Right lobe of liver (tissue), 6 donors: ENCODE data around the gene PHLDB3. TPM values are rescaled to one million over a fixed set of nuclear protein-coding genes. Genes with fewer than 3 reads are reported as not detected.

Source experiments
- ATAC-seq, 4 donors: fragments of 200-7000 bp; cut with Tn5 transposase; one replicate each; pipeline ENCODE4 v1.9.1; 2020; ENCODE audit warnings: mild to moderate bottlenecking in 4 of 4, moderate library complexity in 4 of 4
- DNase-seq, 3 donors: peaks; one replicate each; pipeline ENCODE4 v3.0.0-alpha.2; 2020
- H3K27ac ChIP-seq, 3 donors: fragments of 200-600 bp; one replicate each; pipeline ENCODE4 v1.8.0; 2022
- H3K27me3 ChIP-seq, 2 donors: fragments of 200-600 bp; one replicate each; pipeline ENCODE4 v1.8.0; 2022
- H3K36me3 ChIP-seq, 4 donors: fragments of 200-600 bp; sonication (generic) in 1 of 4; one replicate each; pipeline versions ENCODE4 v1.5.1 to v1.8.0; 2017 to 2022; ENCODE audit warnings: control low read depth in 1 of 4
- H3K4me1 ChIP-seq, 4 donors: fragments of 200-600 bp; sonication (generic) in 1 of 4; one replicate each; pipeline versions ENCODE4 v1.5.1 to v1.8.0; 2017 to 2022; ENCODE audit warnings: control low read depth in 1 of 4
- H3K4me3 ChIP-seq, 3 donors: fragments of 200-600 bp; one replicate each; pipeline ENCODE4 v1.8.0; 2022
- H3K9me3 ChIP-seq, 4 donors: fragments of 200-600 bp; sonication (generic) in 1 of 4; one replicate each; pipeline versions ENCODE4 v1.5.1 to v1.8.0; 2017 to 2022; ENCODE audit warnings: control low read depth in 1 of 4
- POLR2A ChIP-seq: fragments of 450-650 bp; IDR thresholded peaks from one replicate; pipeline ENCODE4 v1.6.1; 2017; ENCODE audit warnings: antibody characterized with exemption, mild to moderate bottlenecking
- WGBS: methylation state at CpG from one replicate; pipeline ENCODE4 v1.1.6; 2018; ENCODE audit warnings: low coverage, low lambda C conversion rate; ENCODE audit not compliant: insufficient coverage; ENCODE audit errors: missing lambda C conversion rate; 5-methylcytosine and 5-hydroxymethylcytosine counted together
- intact Hi-C, 2 donors: fragments of 100-400 bp; cut with DNase I; formaldehyde crosslinking; loops; one replicate each; pipeline versions ENCODE4 v1.11.2 to v1.14.1; 2022
- total RNA-seq, 6 experiments: library from RNA; depleted of rRNA in 2 of 6; stranded (reverse); fragments of >200 nt in 2 of 6; fragmentation: NEBNext Ultra II Directional in 3 of 6; extraction: Animal tissue kit (Norgen Biotek cat#: 25700) in 3 of 6; gene quantifications; one replicate each; pipeline versions ENCODE4 v1.1.0 to v1.2.4, GENCODE V29; 2016 to 2023
- TF ChIP-seq, protein P1 (sequence below), 4 donors: fragments of 200-600 bp in 3 of 4; fragments of 450-650 bp in 1 of 4; IDR thresholded peaks; one replicate each; pipeline versions ENCODE4 v1.5.1 to v1.8.0; 2016 to 2022; ENCODE audit warnings: antibody characterized with exemption in 4 of 4, mild to moderate bottlenecking in 2 of 4
- donor health status: DM: no; HTN: yes; CAD: no.
- donor health status: DM: no; HTN: no; CAD: no.
- donor health status: DM: no; HTN: no; CAD: no.
- donor health status: DM: no; HTN: yes; CAD: no.
- donor health status: DM: no; HTN: yes; CAD: no.

Gene PHLDB3
- total RNA-seq, 6 experiments from 2014 or later, result 9.6 to 15.0 (median 11.1) TPM

DNA sequence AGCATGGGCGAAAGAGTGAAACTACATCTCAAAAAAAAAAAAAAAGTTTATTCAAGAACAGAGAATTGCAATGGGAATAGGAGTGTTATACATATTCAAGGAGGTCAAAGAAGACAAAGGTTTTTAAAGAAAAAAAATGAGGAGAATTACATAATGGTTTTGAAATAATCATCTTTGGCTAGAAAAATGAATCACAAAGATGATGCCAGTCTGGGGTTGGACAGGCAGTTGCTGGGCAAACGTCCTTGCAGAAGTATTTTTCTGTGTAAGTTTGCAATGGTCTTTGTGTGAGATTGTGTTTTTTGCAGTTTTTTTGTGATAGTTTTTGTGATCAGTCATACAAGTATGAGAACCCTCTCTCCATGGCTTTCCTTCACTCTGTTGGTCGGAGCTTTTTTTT is 62.8 kb downstream of the PHLDB3 start:
- TF ChIP-seq, protein P1, sequence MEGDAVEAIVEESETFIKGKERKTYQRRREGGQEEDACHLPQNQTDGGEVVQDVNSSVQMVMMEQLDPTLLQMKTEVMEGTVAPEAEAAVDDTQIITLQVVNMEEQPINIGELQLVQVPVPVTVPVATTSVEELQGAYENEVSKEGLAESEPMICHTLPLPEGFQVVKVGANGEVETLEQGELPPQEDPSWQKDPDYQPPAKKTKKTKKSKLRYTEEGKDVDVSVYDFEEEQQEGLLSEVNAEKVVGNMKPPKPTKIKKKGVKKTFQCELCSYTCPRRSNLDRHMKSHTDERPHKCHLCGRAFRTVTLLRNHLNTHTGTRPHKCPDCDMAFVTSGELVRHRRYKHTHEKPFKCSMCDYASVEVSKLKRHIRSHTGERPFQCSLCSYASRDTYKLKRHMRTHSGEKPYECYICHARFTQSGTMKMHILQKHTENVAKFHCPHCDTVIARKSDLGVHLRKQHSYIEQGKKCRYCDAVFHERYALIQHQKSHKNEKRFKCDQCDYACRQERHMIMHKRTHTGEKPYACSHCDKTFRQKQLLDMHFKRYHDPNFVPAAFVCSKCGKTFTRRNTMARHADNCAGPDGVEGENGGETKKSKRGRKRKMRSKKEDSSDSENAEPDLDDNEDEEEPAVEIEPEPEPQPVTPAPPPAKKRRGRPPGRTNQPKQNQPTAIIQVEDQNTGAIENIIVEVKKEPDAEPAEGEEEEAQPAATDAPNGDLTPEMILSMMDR (IDR thresholded peaks at IDR 0.05), result no peak
- no peak for TF ChIP-seq POLR2A
- H3K4me1 ChIP-seq, result peaks cover 0 to 4% (median 0%) of the 10 kb centered on the region in 4 donors
- H3K36me3 ChIP-seq, result no peaks in the 10 kb centered on the region
- intact Hi-C loops, result loop anchor here in 1 of 2 donors (10.0 kb wide), 1 partner anchor 203 kb away; no protein-coding TSS in a partner anchor
- WGBS, result 36% methylated on average over 3 of the region's 3 CpGs
- no peak overlapping the region for H3K27ac ChIP-seq
- no peak overlapping the region for H3K4me3 ChIP-seq
- no peaks in the 10 kb centered on the region for H3K27me3 ChIP-seq
- no peaks in the 10 kb centered on the region for H3K9me3 ChIP-seq
- no peak for DNase-seq
- ATAC-seq, result no peak

DNA sequence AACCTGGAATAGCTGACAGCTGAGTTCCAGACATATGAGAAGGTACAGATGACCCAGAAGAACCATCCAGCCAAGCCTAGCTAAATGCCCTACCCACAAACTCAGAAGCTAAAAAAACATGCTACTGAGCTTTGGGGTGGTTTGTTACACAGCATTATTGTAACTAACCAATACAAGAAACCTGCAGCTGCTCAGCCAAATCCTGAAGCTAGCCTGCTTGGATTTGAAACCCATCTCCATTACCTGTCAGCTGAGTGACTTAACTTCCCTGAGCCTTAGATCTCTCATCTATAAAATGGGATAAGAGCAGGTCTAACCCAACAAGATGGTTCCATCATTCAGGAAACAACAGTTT is 64.9 kb downstream of the PHLDB3 start:
- ATAC-seq, result no peak

DNA sequence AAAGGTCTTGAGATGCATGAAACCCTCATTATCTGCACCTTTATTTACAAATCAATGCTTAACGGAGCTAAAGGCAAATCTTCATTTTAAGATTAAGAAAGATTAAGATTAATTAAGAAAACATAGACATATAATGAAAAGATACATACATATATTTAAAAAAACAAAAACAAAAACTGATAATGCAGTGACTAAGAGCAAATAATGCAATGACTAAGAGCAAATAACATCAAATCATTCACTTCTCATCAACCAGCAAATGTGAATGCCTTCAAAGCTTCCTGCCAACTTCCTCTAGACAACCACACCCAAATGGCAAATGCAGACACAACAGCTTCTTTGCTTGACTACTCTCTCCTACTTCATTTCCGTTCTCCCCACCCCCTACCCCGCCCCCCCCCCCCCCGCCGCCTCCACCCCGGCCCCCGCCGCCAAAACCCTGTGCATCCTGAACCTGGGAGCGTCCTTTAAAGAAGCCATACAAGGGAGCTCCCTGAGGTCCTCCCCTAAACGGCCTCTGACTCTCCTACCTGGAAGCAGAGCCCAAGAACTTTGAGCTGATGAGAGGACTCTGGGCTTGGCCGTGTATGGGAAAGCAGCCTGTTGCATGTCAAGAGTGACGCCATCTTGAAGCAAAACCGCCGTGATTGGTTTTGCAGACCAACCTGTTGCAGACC is 65.4 kb downstream of the PHLDB3 start:
- no peaks in the 10 kb centered on the region for H3K9me3 ChIP-seq
- peaks cover 0 to 4% (median 0%) of the 10 kb centered on the region in 4 donors for H3K4me1 ChIP-seq
- H3K36me3 ChIP-seq, result no peaks in the 10 kb centered on the region
- ATAC-seq, result no peak
- H3K27ac ChIP-seq, result no peak overlapping the region
- no peaks in the 10 kb centered on the region for H3K27me3 ChIP-seq
- WGBS, result 37% methylated on average over 10 of the region's 14 CpGs
- no peak for TF ChIP-seq POLR2A
- TF ChIP-seq, protein P1 (IDR thresholded peaks at IDR 0.05), result no peak
- no peak for DNase-seq
- intact Hi-C loops, result no loop called here
- no peak overlapping the region for H3K4me3 ChIP-seq

More for the DNA sequence above, 64.9 kb downstream of the PHLDB3 start:
- Histone ChIP-seq H3K27me3 (no peaks in the 10 kb centered on the region), H3K27ac (no peak overlapping the region), H3K4me3 (no peak overlapping the region), H3K9me3 (no peaks in the 10 kb centered on the region), H3K36me3 (no peaks in the 10 kb centered on the region), H3K4me1 (peaks cover 0 to 4% (median 0%) of the 10 kb centered on the region in 4 donors)
- intact Hi-C loops, result loop anchor here in 1 of 2 donors (10.0 kb wide), 1 partner anchor 205 kb away; no protein-coding TSS in a partner anchor
- TF ChIP-seq POLR2A, result no peak
- TF ChIP-seq, protein P1 (IDR thresholded peaks at IDR 0.05), result no peak
- no peak for DNase-seq

DNA sequence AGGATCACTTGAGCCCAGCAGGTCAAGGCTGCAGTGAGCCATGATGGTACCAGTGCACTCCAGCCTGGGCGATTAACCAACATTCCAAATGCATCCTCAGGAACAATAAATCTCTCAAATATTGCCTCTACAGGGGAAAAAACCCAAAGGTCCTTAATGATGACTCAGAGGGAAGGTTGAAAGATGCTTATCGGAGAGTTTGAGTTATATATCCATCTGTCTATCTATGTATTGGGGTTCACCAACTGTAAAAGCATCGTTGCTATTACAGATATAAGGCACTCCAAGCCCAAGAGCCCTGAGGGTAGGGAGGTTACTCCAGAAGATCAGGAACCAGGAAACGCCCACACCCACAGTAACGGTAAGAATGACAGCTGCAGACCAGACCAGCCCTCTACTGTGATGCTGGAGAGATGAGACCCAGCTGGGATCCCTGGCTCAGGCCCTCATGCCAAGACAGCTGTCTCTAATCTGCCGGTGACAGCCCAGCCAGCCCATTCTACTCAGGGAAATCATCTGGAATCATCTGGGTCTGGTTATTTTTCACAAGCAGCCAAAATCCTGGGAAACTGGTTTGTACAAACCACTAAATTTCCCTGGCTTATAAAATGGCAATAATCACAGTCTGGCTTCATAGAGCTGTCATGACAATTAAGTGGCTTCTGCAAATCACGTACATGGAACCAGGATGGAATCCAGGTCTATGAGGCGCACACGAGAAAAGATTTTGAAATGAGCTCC is 66.1 kb downstream of the PHLDB3 start:
- Histone ChIP-seq H3K4me3 (no peak overlapping the region), H3K27me3 (no peaks in the 10 kb centered on the region), H3K36me3 (no peaks in the 10 kb centered on the region), H3K4me1 (peaks cover 0 to 4% (median 0%) of the 10 kb centered on the region in 4 donors), H3K27ac (no peak overlapping the region), H3K9me3 (no peaks in the 10 kb centered on the region)
- intact Hi-C loops, result no loop called here
- ATAC-seq (peak in 1 of 4 donors; percentile 24), DNase-seq (no peak)
- TF ChIP-seq, protein P1 (IDR thresholded peaks at IDR 0.05), result no peak
- 61% methylated on average over 6 of the region's 9 CpGs for WGBS
